SK-N-SH (cell line): Measurements from ENCODE around the gene EDN2.

Source experiments
- CTCF ChIP-seq: fragments of 200-600 bp; sonication (generic); IDR thresholded peaks from 2 replicates; pipeline ENCODE4 v1.6.1; 2017; ENCODE audit warnings: antibody characterized with exemption, mild to moderate bottlenecking, moderate library complexity
- ELF1 ChIP-seq: IDR thresholded peaks from 2 replicates; pipeline ENCODE4 v1.4.0; 2012
- GABPA ChIP-seq: IDR thresholded peaks from 2 replicates; pipeline ENCODE4 v1.4.0; 2012; ENCODE audit warnings: low read depth, mild to moderate bottlenecking
- SMC3 ChIP-seq: IDR thresholded peaks from 2 replicates; pipeline ENCODE4 v1.6.1; 2012; ENCODE audit warnings: low read depth, low read length, improper control_type of control experiment

- TF ChIP-seq CTCF, result no peak
- no peak for TF ChIP-seq ELF1
- no peak for TF ChIP-seq GABPA
- TF ChIP-seq SMC3, result no peak
Measured at GRCh38 chr1:41433501-41433900, 51.0 kb downstream of the EDN2 start.
